SK-N-MC (cell line): Measurements from ENCODE around the gene DCLK2.

Source experiments
- EZH2 ChIP-seq: fragments of 200-600 bp; sonication (generic); IDR thresholded peaks from one replicate; pipeline ENCODE4 v1.6.1; 2017; ENCODE audit warnings: antibody characterized with exemption
- FOXP2 ChIP-seq: optimal IDR thresholded peaks from 2 replicates; pipeline ENCODE3; 2011; ENCODE audit warnings: mild to moderate bottlenecking, moderate library complexity; ENCODE audit not compliant: insufficient read depth; ENCODE audit errors: extremely low read length, control extremely low read depth
- POLR2AphosphoS5 ChIP-seq: IDR thresholded peaks from 2 replicates; pipeline ENCODE4 v1.6.1; 2012; ENCODE audit warnings: mild to moderate bottlenecking, low read depth, low read length, borderline replicate concordance

DNA sequence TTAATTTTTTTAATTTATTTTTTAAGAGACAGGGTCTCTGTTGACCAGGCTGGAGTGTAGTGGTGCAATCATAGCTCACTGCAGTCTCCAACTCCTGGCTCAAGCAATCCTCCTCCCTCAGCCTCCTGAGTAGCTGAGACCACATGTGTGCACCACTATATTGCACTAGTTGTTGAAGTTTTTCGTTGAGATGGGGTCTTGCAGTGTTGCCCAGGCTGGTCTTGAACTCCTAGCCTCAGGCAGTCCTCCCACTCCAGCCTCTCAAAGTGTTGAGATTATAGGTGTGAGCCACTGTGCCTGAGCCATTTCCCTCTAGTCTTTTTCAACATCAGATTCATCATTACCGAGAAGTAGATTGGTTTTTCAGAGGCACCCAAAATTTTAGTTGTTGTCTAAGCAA, 165.7 kb downstream of the DCLK2 start:
- TF ChIP-seq POLR2AphosphoS5 = no peak
- TF ChIP-seq EZH2 = no peak
- TF ChIP-seq FOXP2 = no peak
